CD4-positive, alpha-beta T cell treated with Interleukin-17A for 4 hours (primary cell): Measurements from ENCODE around the gene TOP2B.

Experiments
- DNase-seq: peaks from one replicate; pipeline ENCODE4 v3.0.0-alpha.2; 2020; ENCODE audit warnings: mixed read lengths

The TOP2B gene

GRCh38 chr3:25555695-25556437 is 108.8 kb downstream of the TOP2B start:
- no peak for DNase-seq

GRCh38 chr3:25554376-25554775 is 110.3 kb downstream of the TOP2B start:
- no peak for DNase-seq

DNA sequence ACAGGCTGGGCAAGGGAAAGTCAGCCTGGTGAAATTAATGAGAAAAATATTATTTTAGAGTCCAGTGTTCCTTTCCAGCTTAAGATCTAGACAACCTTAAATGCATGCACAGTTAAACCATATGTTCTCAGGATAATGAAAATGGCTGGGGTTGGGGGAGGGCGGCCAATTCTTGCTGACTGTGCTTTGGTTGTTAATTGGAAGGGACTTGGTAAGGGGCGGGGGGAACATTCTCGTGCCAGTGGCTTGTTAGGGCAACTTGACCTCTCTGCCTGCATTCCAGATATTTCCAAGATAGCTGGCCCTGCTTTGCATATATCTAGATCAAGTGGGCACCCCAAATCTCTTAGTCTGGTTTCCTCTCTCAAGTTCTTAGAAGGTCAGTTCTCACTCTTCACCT is 112.5 kb downstream of the TOP2B start:
- DNase-seq: no peak

DNA sequence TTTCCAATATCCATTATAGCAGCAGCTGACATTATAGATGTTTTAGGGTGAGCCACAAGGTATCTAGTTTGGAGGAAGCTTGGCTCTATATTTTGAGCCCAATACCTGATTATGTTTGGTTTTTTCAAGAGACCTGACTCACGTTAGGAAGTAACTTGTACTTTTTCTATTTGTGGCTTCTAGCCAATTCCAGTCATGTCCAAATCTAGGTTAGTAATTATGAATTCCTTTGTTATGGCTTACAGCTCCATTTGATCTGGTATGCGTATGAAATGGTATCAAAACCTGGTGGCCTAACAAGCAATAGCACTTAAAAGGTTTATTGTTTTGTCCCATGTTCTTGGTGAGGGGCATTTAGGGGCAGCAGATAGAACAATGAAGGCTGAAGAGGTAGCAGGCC is 115.9 kb downstream of the TOP2B start:
- DNase-seq: no peak

GRCh38 chr3:25547943-25548674 is 116.6 kb downstream of the TOP2B start:
- no peak for DNase-seq
